ENCODE measurements around the gene PYGO1.
"Not testable (repeated sequence)": the region's sequence is repeated elsewhere in the genome, so short reads cannot be mapped to it uniquely, and the experiment has no call there.

Gene PYGO1

GRCh38 chr15:55499151-55499550, 89.0 kb downstream of the PYGO1 start:
- DNase-seq: no peak

GRCh38 chr15:55498109-55498938, 89.8 kb downstream of the PYGO1 start:
- DNase-seq: peak; percentile 86

- no peak for DNase-seq
These were observed 91.4 kb downstream of the PYGO1 start for GRCh38 chr15:55496716-55497115.

GRCh38 chr15:55494931-55495330, 93.2 kb downstream of the PYGO1 start:
- DNase-seq: peak; percentile 82

- not testable (repeated sequence) for DNase-seq
These were observed 99.1 kb downstream of the PYGO1 start for GRCh38 chr15:55488952-55489600.
